GM18505 (cell line): Measurements from ENCODE around the gene SOX8.
"Not testable (repeated sequence)": the region's sequence is repeated elsewhere in the genome, so short reads cannot be mapped to it uniquely, and the experiment has no call there.

Source experiments
- ATAC-seq: cut with Tn5 transposase; IDR thresholded peaks from one replicate; pipeline ENCODE4 v1.9.1; 2021; ENCODE audit not compliant: unreplicated experiment
- POLR2A ChIP-seq: IDR thresholded peaks from 4 replicates; pipeline ENCODE4 v1.6.1; 2011; ENCODE audit warnings: borderline replicate concordance; ENCODE audit not compliant: insufficient read depth, insufficient read length; ENCODE audit errors: extremely low read depth

The SOX8 gene

GRCh38 chr16:1014771-1015495, 33.4 kb downstream of the SOX8 start:
- ATAC-seq: no peak
- no peak for TF ChIP-seq POLR2A

- no peak for ATAC-seq
- TF ChIP-seq POLR2A: no peak
Observed at GRCh38 chr16:1018447-1019198, 37.1 kb downstream of the SOX8 start.

GRCh38 chr16:1019231-1020090, 37.9 kb downstream of the SOX8 start:
- ATAC-seq: no peak
- no peak for TF ChIP-seq POLR2A

- TF ChIP-seq POLR2A: no peak
- no peak for ATAC-seq
Observed at GRCh38 chr16:1020091-1020399, 38.5 kb downstream of the SOX8 start.

- ATAC-seq: no peak
- no peak for TF ChIP-seq POLR2A
Observed at GRCh38 chr16:1020591-1020990, 39.0 kb downstream of the SOX8 start.

GRCh38 chr16:1021553-1022160, 40.1 kb downstream of the SOX8 start:
- no peak for ATAC-seq
- TF ChIP-seq POLR2A: no peak

- no peak for ATAC-seq
- no peak for TF ChIP-seq POLR2A
Observed at GRCh38 chr16:1022466-1022865, 40.9 kb downstream of the SOX8 start.

- ATAC-seq: no peak
- no peak for TF ChIP-seq POLR2A
Observed at GRCh38 chr16:1024138-1024537, 42.6 kb downstream of the SOX8 start.

- ATAC-seq: not testable (repeated sequence)
Observed at GRCh38 chr16:1025183-1025809, 43.7 kb downstream of the SOX8 start.

- ATAC-seq: no peak
- TF ChIP-seq POLR2A: no peak
Observed at GRCh38 chr16:1026057-1026783, 44.6 kb downstream of the SOX8 start.

- ATAC-seq: no peak
- TF ChIP-seq POLR2A: no peak
Observed at GRCh38 chr16:1026784-1027500, 45.4 kb downstream of the SOX8 start.

- no peak for TF ChIP-seq POLR2A
- ATAC-seq: no peak
Observed at GRCh38 chr16:1027501-1027815, 45.9 kb downstream of the SOX8 start.
